ENCODE data around the gene ATG9B. TPM values are rescaled to one million over a fixed set of nuclear protein-coding genes. Genes with fewer than 3 reads are reported as not detected.
A peak's percentile ranks its signal among the peaks of the same experiment; 100 is the strongest.

Gene ATG9B
- total RNA-seq, 1 experiment from 2014 or later, result 0.24 TPM

GRCh38 chr7:150983893-150984368, 40.4 kb downstream of the ATG9B start:
- DNase-seq (ENCODE audit: low read depth), result peak; percentile 22

- DNase-seq (ENCODE audit: low read depth), result no peak
Measured at GRCh38 chr7:150982351-150982750, 41.9 kb downstream of the ATG9B start.

GRCh38 chr7:150981644-150982043, 42.6 kb downstream of the ATG9B start:
- DNase-seq (ENCODE audit: low read depth), result no peak

GRCh38 chr7:150980663-150981062, 43.6 kb downstream of the ATG9B start:
- no peak for DNase-seq (ENCODE audit: low read depth)

GRCh38 chr7:150979713-150980390, 44.4 kb downstream of the ATG9B start:
- no peak for DNase-seq (ENCODE audit: low read depth)

- no peak for DNase-seq (ENCODE audit: low read depth)
Measured at GRCh38 chr7:150978126-150978789, 46.0 kb downstream of the ATG9B start, which contains the start of gene KCNH2. TSS of gene KCNH2 (minus strand) at chr7:150978321. CDS start at chr7:150977913, 408 bp downstream.

- DNase-seq (ENCODE audit: low read depth), result no peak
Measured at GRCh38 chr7:150977382-150978125, 46.7 kb downstream of the ATG9B start.

GRCh38 chr7:150976529-150977381, 47.5 kb downstream of the ATG9B start:
- DNase-seq (ENCODE audit: low read depth), result no peak

- DNase-seq (ENCODE audit: low read depth), result no peak
Measured at GRCh38 chr7:150975536-150976319, 48.6 kb downstream of the ATG9B start.

- peak; percentile 20 for DNase-seq (ENCODE audit: low read depth)
Measured at GRCh38 chr7:150974468-150975391, 49.6 kb downstream of the ATG9B start.

GRCh38 chr7:150973571-150974451, 50.5 kb downstream of the ATG9B start:
- DNase-seq (ENCODE audit: low read depth), result no peak

GRCh38 chr7:150972741-150973140, 51.6 kb downstream of the ATG9B start:
- DNase-seq (ENCODE audit: low read depth), result no peak

GRCh38 chr7:150972023-150972468, 52.2 kb downstream of the ATG9B start:
- DNase-seq (ENCODE audit: low read depth), result no peak

- DNase-seq (ENCODE audit: low read depth), result no peak
Measured at GRCh38 chr7:150971242-150972022, 52.9 kb downstream of the ATG9B start.

GRCh38 chr7:150970424-150970823, 53.9 kb downstream of the ATG9B start:
- DNase-seq (ENCODE audit: low read depth), result no peak

GRCh38 chr7:150969475-150969874, 54.8 kb downstream of the ATG9B start:
- DNase-seq (ENCODE audit: low read depth), result no peak

- no peak for DNase-seq (ENCODE audit: low read depth)
Measured at GRCh38 chr7:150968734-150969372, 55.4 kb downstream of the ATG9B start.

All from RPMI7951 (cell line).